Measurements from ENCODE around the gene PKIB. TPM values are rescaled to one million over a fixed set of nuclear protein-coding genes. Genes with fewer than 3 reads are reported as not detected.

The PKIB gene
- total RNA-seq, 4 donors from 2014 or later, result 0.26 to 6.7 (median 3.2) TPM

- H3K9me3 ChIP-seq, result no peaks in the 10 kb centered on the region
- WGBS, 2 donors, result 50 to 51% methylated on average over 3 of the region's 3 CpGs
- H3K4me1 ChIP-seq, result peaks cover 0 to 10% (median 0%) of the 10 kb centered on the region in 3 donors
- H3K27me3 ChIP-seq, result no peaks in the 10 kb centered on the region
- no peak for TF ChIP-seq POLR2A (IDR thresholded peaks at IDR 0.05)
- TF ChIP-seq CTCF (IDR thresholded peaks at IDR 0.05), result no peak
- no peaks in the 10 kb centered on the region for H3K36me3 ChIP-seq
- no peak overlapping the region for H3K27ac ChIP-seq
- DNase-seq, result no peak
- no peak overlapping the region for H3K4me3 ChIP-seq
- intact Hi-C loops (cut with DNase I), result no loop called here
These were observed 102.4 kb downstream of the PKIB start for GRCh38 chr6:122712448-122713137.

- Histone ChIP-seq H3K27ac (no peak overlapping the region), H3K27me3 (no peaks in the 10 kb centered on the region), H3K9me3 (no peaks in the 10 kb centered on the region), H3K36me3 (no peaks in the 10 kb centered on the region), H3K4me1 (peaks cover 0 to 10% (median 0%) of the 10 kb centered on the region in 3 donors), H3K4me3 (no peak overlapping the region)
- 64 to 79% methylated on average over 3 of the region's 3 CpGs for WGBS, 2 donors
- intact Hi-C loops (cut with DNase I), result no loop called here
- no peak for TF ChIP-seq POLR2A (IDR thresholded peaks at IDR 0.05)
- no peak for TF ChIP-seq CTCF (IDR thresholded peaks at IDR 0.05)
- no peak for DNase-seq
These were observed 102.9 kb downstream of the PKIB start for GRCh38 chr6:122713138-122713537.

DNA sequence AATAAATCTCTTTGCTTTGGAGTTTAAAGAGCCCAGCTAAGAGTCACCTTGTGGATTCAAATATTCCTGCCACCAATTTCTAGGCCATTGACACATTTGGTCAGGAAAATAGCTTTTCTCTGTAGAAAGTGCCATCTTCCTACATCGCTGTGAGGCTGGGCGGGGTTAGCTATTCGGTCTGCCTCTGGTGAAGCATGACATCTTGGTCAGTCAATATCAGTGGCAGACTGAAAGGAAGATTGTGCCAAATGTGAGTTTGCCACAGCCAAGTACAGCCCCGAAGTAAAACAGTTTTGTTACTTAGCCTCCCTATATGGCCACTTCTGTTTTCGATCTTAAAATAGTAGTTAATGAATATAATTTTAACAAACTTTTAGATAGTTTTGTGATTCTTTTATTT is 103.9 kb downstream of the PKIB start:
- TF ChIP-seq CTCF (IDR thresholded peaks at IDR 0.05) (no peak), POLR2A (IDR thresholded peaks at IDR 0.05) (no peak)
- no peak overlapping the region for H3K27ac ChIP-seq

DNA sequence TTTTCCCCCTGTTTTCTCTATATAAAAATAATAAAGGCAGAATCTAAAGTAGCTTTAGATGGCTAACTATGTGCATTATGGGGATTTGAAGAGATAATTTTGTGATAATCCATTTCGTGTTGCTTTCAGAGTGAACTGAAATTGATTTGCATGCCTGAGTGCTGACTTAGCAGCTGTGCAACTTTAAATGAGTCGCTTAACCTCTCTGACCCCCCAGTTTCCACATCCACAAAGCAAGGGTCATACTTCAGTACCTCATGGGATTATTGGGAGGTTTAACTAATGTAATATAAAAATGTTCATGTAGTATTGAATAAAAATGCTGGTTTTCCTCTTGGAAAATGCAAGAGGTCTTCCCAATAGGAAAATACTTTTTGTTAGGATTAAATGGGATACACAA is 105.5 kb downstream of the PKIB start:
- TF ChIP-seq POLR2A (IDR thresholded peaks at IDR 0.05), result no peak
- no peak for TF ChIP-seq CTCF (IDR thresholded peaks at IDR 0.05)
- 50 to 66% methylated on average over 2 of the region's 2 CpGs for WGBS, 2 donors
- no peak overlapping the region for H3K4me3 ChIP-seq
- no peaks in the 10 kb centered on the region for H3K36me3 ChIP-seq
- no peak overlapping the region for H3K27ac ChIP-seq
- H3K9me3 ChIP-seq, result no peaks in the 10 kb centered on the region
- no peak for DNase-seq
- peaks cover 0 to 10% (median 0%) of the 10 kb centered on the region in 3 donors for H3K4me1 ChIP-seq
- intact Hi-C loops (cut with DNase I), result no loop called here
- no peaks in the 10 kb centered on the region for H3K27me3 ChIP-seq

More for the DNA sequence above, 103.9 kb downstream of the PKIB start:
- DNase-seq, result no peak
- Histone ChIP-seq H3K9me3 (no peaks in the 10 kb centered on the region), H3K27me3 (no peaks in the 10 kb centered on the region), H3K4me1 (peaks cover 0 to 10% (median 0%) of the 10 kb centered on the region in 3 donors), H3K4me3 (no peak overlapping the region), H3K36me3 (no peaks in the 10 kb centered on the region)
- WGBS, 2 donors, result 84 to 90% methylated on average over 5 of the region's 5 CpGs
- intact Hi-C loops (cut with DNase I), result no loop called here

- Histone ChIP-seq H3K4me1 (peaks cover 0 to 6% (median 0%) of the 10 kb centered on the region in 3 donors), H3K27ac (no peak overlapping the region), H3K9me3 (no peaks in the 10 kb centered on the region), H3K27me3 (no peaks in the 10 kb centered on the region), H3K36me3 (no peaks in the 10 kb centered on the region), H3K4me3 (no peak overlapping the region)
- no peak for TF ChIP-seq CTCF (IDR thresholded peaks at IDR 0.05)
- TF ChIP-seq POLR2A (IDR thresholded peaks at IDR 0.05), result no peak
- 6 to 10% methylated on average over 2 of the region's 2 CpGs for WGBS, 2 donors
- intact Hi-C loops (cut with DNase I), result no loop called here
- DNase-seq, result no peak
These were observed 107.1 kb downstream of the PKIB start for GRCh38 chr6:122717350-122717749.

All from esophagus squamous epithelium (tissue), 5 donors.